ENCODE measurements around the gene CAMSAP1. TPM values are rescaled to one million over a fixed set of nuclear protein-coding genes. Genes with fewer than 3 reads are reported as not detected.

The CAMSAP1 gene
- total RNA-seq, 2 experiments from 2014 or later = 30.4 to 33.0 TPM

- BruUV-seq (replicated peaks) = TSS peak; percentile 53
- H3K36me3 ChIP-seq (ENCODE audit: insufficient read depth, low read length) = peaks cover 36% of the 10 kb centered on the region
- no peak overlapping the region for H3K27ac ChIP-seq (ENCODE audit: low read depth, low read length, poor library complexity, severe bottlenecking)
- H3K9me3 ChIP-seq (ENCODE audit: low read length) = no peaks in the 10 kb centered on the region
- ChIA-PET POLR2A (no interaction called here), CTCF (ENCODE audit: unreplicated experiment) (no interaction called here)
- H3K4me3 ChIP-seq (ENCODE audit: low read depth, low read length, poor library complexity, severe bottlenecking) = peak overlapping the region; percentile 81
- no peaks in the 10 kb centered on the region for H3K9me2 ChIP-seq (ENCODE audit: insufficient read depth, low read length)
- no peak for DNase-seq (ENCODE audit: low spot score)
- no peak overlapping the region for H2AFZ ChIP-seq (ENCODE audit: low read length)
- intact Hi-C loops (cut with micrococcal nuclease; ENCODE audit: unreplicated experiment) = loop anchor here (5.0 kb wide), 1 partner anchor 46 kb away; no protein-coding TSS in a partner anchor
- peaks cover 16% of the 10 kb centered on the region; the same call in 1 of the 2 replicates for H4K20me1 ChIP-seq (ENCODE audit: insufficient read depth, low read length)
- TF ChIP-seq CTCF (conservative IDR thresholded peaks at IDR 0.05; ENCODE audit: low read length) (no peak), EZH2phosphoT487 (IDR thresholded peaks at IDR 0.05; ENCODE audit: borderline replicate concordance, low read depth, low read length) (no peak)
- peak overlapping the region; percentile 76 for H3K4me2 ChIP-seq (ENCODE audit: low read length)
- peaks cover 43% of the 10 kb centered on the region for H3K4me1 ChIP-seq (ENCODE audit: insufficient read depth, low read length, poor library complexity, severe bottlenecking)
- peaks cover 42% of the 10 kb centered on the region for H3K79me2 ChIP-seq (ENCODE audit: insufficient read depth, low read depth, low read length)
These were observed 1.4 kb upstream of the CAMSAP1 start for GRCh38 chr9:135908754-135909204.

GRCh38 chr9:135908093-135908753 is 877 bp upstream of the CAMSAP1 start:
- no TSS peak for BruUV-seq (replicated peaks)
- peaks cover 35% of the 10 kb centered on the region for H3K36me3 ChIP-seq (ENCODE audit: insufficient read depth, low read length)
- peaks cover 48% of the 10 kb centered on the region for H3K79me2 ChIP-seq (ENCODE audit: insufficient read depth, low read depth, low read length)
- peaks cover 16% of the 10 kb centered on the region; the same call in 1 of the 2 replicates for H4K20me1 ChIP-seq (ENCODE audit: insufficient read depth, low read length)
- no peak overlapping the region for H3K27ac ChIP-seq (ENCODE audit: low read depth, low read length, poor library complexity, severe bottlenecking)
- H3K4me2 ChIP-seq (ENCODE audit: low read length) = peak overlapping the region; percentile 76
- no peaks in the 10 kb centered on the region for H3K9me2 ChIP-seq (ENCODE audit: insufficient read depth, low read length)
- POLR2A ChIA-PET = interaction anchor here (0.6 kb wide), 1 partner anchor 132 kb away, joined by 6 read pairs; no protein-coding TSS in a partner anchor
- no peak for TF ChIP-seq EZH2phosphoT487 (IDR thresholded peaks at IDR 0.05; ENCODE audit: borderline replicate concordance, low read depth, low read length)
- TF ChIP-seq CTCF (conservative IDR thresholded peaks at IDR 0.05; ENCODE audit: low read length) = no peak
- DNase-seq (ENCODE audit: low spot score) = no peak
- CTCF ChIA-PET (ENCODE audit: unreplicated experiment) = no interaction called here
- H3K9me3 ChIP-seq (ENCODE audit: low read length) = no peaks in the 10 kb centered on the region
- intact Hi-C loops (cut with micrococcal nuclease; ENCODE audit: unreplicated experiment) = loop anchor here (5.0 kb wide), 1 partner anchor 46 kb away; no protein-coding TSS in a partner anchor
- peak overlapping the region; percentile 81 for H3K4me3 ChIP-seq (ENCODE audit: low read depth, low read length, poor library complexity, severe bottlenecking)
- H3K4me1 ChIP-seq (ENCODE audit: insufficient read depth, low read length, poor library complexity, severe bottlenecking) = peaks cover 45% of the 10 kb centered on the region
- peak overlapping the region; percentile 70 for H2AFZ ChIP-seq (ENCODE audit: low read length)

- Histone ChIP-seq H3K9me3 (ENCODE audit: low read length) (no peaks in the 10 kb centered on the region), H3K9me2 (ENCODE audit: insufficient read depth, low read length) (no peaks in the 10 kb centered on the region), H2AFZ (ENCODE audit: low read length) (no peak overlapping the region), H3K4me3 (ENCODE audit: low read depth, low read length, poor library complexity, severe bottlenecking) (peak overlapping the region; percentile 77), H4K20me1 (ENCODE audit: insufficient read depth, low read length) (peaks cover 16% of the 10 kb centered on the region; the same call in 1 of the 2 replicates), H3K36me3 (ENCODE audit: insufficient read depth, low read length) (peaks cover 34% of the 10 kb centered on the region), H3K27ac (ENCODE audit: low read depth, low read length, poor library complexity, severe bottlenecking) (no peak overlapping the region), H3K79me2 (ENCODE audit: insufficient read depth, low read depth, low read length) (peaks cover 59% of the 10 kb centered on the region), H3K4me2 (ENCODE audit: low read length) (peak overlapping the region; percentile 85; the same call in 1 of the 2 replicates), H3K4me1 (ENCODE audit: insufficient read depth, low read length, poor library complexity, severe bottlenecking) (peaks cover 45% of the 10 kb centered on the region)
- ChIA-PET CTCF (ENCODE audit: unreplicated experiment) (interaction anchor here (0.6 to 0.7 kb wide), 3 partner anchors 49 to 264 kb away, joined by 4 to 12 read pairs (median 6); no protein-coding TSS in a partner anchor), POLR2A (interaction anchor here (0.7 to 0.8 kb wide), 2 partner anchors 55 to 58 kb away, joined by 3 read pairs; no protein-coding TSS in a partner anchor)
- DNase-seq (ENCODE audit: low spot score) = no peak
- no TSS peak for BruUV-seq (replicated peaks)
- TF ChIP-seq EZH2phosphoT487 (IDR thresholded peaks at IDR 0.05; ENCODE audit: borderline replicate concordance, low read depth, low read length) (no peak), CTCF (conservative IDR thresholded peaks at IDR 0.05; ENCODE audit: low read length) (no peak)
- intact Hi-C loops (cut with micrococcal nuclease; ENCODE audit: unreplicated experiment) = loop anchor here (5.0 kb wide), 1 partner anchor 45 kb away; no protein-coding TSS in a partner anchor
These were observed 328 bp downstream of the CAMSAP1 start for GRCh38 chr9:135907006-135907430.

Measured in OCI-LY7 (cell line).